Esophagus muscularis mucosa (tissue), 4 donors: ENCODE data around the gene AMER1.

Source experiments
- EP300 ChIP-seq: sonication (generic); formaldehyde crosslinking; IDR thresholded peaks from one replicate; pipeline ENCODE4 v1.6.1; 2017; ENCODE audit warnings: antibody characterized with exemption
- POLR2A ChIP-seq: fragments of 450-650 bp; IDR thresholded peaks from one replicate; pipeline ENCODE4 v1.6.1; 2017; ENCODE audit warnings: antibody characterized with exemption, moderate library complexity, mild to moderate bottlenecking, low read depth
- TF ChIP-seq, protein P1 (sequence below), 3 experiments: fragments of 200-600 bp in 2 of 3; fragments of 450-650 bp in 1 of 3; sonication (generic) in 2 of 3; IDR thresholded peaks; one replicate each; pipeline ENCODE4 v1.5.1; 2017 to 2019; ENCODE audit warnings: antibody characterized with exemption in 3 of 3, mild to moderate bottlenecking in 2 of 3, moderate library complexity in 1 of 3

DNA sequence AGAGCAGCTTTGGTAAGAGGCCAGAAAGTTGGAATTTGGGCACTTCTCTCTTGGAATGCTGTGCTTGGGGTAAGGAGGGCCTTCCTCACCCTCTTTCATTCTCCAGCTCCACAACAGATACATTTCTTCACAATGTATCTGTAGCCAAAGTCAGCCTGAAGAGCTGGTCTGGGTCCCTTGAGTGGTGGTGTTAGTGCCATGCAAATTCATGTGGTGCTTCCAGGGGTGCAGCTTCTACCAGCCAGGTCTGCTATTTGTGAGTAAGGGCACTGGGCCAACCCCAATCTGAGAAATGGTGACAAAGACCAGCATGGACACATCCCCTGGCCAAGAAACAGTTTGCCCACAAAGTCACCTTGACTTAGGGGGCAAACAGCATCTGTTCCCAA, 17.8 kb downstream of the AMER1 start:
- TF ChIP-seq, protein P1, sequence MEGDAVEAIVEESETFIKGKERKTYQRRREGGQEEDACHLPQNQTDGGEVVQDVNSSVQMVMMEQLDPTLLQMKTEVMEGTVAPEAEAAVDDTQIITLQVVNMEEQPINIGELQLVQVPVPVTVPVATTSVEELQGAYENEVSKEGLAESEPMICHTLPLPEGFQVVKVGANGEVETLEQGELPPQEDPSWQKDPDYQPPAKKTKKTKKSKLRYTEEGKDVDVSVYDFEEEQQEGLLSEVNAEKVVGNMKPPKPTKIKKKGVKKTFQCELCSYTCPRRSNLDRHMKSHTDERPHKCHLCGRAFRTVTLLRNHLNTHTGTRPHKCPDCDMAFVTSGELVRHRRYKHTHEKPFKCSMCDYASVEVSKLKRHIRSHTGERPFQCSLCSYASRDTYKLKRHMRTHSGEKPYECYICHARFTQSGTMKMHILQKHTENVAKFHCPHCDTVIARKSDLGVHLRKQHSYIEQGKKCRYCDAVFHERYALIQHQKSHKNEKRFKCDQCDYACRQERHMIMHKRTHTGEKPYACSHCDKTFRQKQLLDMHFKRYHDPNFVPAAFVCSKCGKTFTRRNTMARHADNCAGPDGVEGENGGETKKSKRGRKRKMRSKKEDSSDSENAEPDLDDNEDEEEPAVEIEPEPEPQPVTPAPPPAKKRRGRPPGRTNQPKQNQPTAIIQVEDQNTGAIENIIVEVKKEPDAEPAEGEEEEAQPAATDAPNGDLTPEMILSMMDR (IDR thresholded peaks at IDR 0.05): no peak
- TF ChIP-seq POLR2A (no peak), EP300 (no peak)
